NT2/D1 (cell line): ENCODE data around the gene C17orf67.

Experiments used
- SUZ12 ChIP-seq: IDR thresholded peaks from 2 replicates; pipeline ENCODE4 v1.6.1; 2011; ENCODE audit not compliant: insufficient read length, insufficient read depth; ENCODE audit errors: extremely low read depth
- YY1 ChIP-seq: IDR thresholded peaks from 2 replicates; pipeline ENCODE4 v1.6.1; 2011; ENCODE audit not compliant: insufficient read length, insufficient read depth
- ZNF274 ChIP-seq: IDR thresholded peaks from 2 replicates; pipeline ENCODE4 v1.6.1; 2011; ENCODE audit warnings: mild to moderate bottlenecking, low read depth, low read length

GRCh38 chr17:56785405-56785804 lies 48.3 kb downstream of the C17orf67 start:
- TF ChIP-seq YY1 (no peak), ZNF274 (no peak), SUZ12 (no peak)
